NCI-H146 treated with DMSO at 0.1 percent for 48 hours (cell line): ENCODE results near the gene ZMIZ1.

Experiments
- DNase-seq: peaks from one replicate; lab custom pipeline; 2025; ENCODE audit not compliant: unreplicated experiment; lab: John Stamatoyannopoulos, UW

Gene ZMIZ1

GRCh38 chr10:79050896-79051555 is 17.7 kb upstream of the ZMIZ1 start:
- DNase-seq, result no peak

DNA sequence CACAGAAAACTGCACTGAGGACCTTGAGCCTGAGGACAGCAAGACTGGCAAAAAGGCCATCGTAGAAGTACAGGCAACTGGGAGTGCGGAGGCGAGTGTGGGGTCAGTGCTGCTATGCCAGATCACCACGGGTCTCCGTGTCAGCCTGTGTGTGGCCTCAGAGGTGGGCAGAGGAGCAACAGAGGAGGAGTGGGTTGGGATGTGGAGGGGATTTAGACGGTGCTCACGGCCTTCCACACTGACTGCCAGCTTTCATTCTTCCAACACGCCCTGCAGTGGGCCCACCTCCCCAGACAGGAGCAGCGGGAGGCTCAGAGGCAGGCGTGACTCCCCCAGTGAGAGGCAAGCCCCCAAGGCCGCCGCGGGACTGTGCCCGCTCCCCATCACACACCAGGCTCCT is 17.0 kb upstream of the ZMIZ1 start:
- no peak for DNase-seq

GRCh38 chr10:79052291-79053080 is 16.3 kb upstream of the ZMIZ1 start:
- DNase-seq, result peak; percentile 3

DNA sequence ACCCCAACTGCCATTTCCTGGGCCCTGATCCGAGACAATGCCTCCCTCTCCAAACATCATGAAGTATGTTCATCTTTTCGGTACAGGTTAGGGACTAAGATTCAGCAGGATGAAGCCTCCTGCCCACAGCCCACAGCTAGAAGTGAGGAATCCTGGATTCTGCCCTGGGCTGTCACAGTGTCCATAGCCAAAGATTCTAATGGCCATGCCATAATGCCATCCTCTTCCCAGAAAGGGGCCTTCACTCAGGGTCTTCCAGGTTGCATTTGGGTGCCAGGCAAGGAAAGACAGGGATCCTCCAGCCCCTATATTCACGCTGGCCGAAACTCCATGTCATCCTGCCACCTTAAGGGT is 15.7 kb upstream of the ZMIZ1 start:
- no peak for DNase-seq

- no peak for DNase-seq
Observed at GRCh38 chr10:79053481-79054202, 15.1 kb upstream of the ZMIZ1 start.

- no peak for DNase-seq
Observed at GRCh38 chr10:79054203-79055099, 14.3 kb upstream of the ZMIZ1 start.

DNA sequence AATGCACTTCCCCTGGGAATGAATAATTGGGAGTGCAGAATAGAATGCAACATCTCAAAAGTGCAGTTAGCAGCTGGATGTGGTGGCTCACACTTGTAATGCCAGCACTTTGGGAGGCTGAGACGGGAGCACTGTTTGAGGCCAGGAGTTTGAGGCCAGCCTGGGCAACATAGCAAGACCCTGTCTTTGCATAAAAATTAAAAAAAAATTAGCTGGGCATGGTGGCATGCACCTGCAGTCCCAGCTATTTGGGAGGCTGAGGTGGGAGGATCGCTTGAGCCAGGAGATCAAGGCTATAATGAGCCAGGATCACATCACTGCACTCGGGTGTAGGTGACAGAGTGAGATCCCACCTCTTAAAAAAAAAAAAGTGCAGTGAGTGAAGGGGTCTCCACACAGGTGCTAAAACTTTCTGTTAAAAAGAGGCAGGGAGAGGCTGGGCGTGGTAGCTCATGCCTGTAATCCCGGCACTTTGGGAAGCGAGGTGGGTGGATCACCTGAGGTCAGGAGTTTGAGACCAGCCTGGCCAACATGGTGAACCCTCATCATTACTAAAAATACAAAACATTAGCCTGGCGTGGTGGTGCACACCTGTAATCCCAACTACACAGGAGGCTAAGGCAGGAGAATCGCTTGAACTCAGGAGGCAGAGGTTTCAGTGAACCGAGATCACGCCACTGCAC is 13.5 kb upstream of the ZMIZ1 start:
- DNase-seq, result no peak

DNA sequence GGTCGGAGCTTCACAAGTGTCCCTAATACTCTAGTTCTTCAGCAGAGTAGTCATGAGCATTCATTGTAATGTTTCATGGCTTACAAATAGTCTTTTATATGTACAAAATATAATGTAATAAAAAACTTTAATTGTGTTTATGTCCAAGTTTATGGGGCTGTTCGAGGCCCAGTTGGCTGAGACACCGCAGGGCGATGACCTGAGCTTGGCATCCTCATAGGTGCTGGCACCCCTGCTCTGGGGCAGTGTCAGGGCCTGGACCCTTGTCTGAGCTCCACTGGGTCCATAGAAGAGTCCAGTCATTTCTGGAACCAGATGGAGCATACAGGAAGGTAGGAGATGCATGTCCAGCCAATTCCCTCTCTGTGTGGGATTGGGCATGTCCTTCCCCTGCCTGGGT is 12.9 kb upstream of the ZMIZ1 start:
- DNase-seq, result no peak

DNA sequence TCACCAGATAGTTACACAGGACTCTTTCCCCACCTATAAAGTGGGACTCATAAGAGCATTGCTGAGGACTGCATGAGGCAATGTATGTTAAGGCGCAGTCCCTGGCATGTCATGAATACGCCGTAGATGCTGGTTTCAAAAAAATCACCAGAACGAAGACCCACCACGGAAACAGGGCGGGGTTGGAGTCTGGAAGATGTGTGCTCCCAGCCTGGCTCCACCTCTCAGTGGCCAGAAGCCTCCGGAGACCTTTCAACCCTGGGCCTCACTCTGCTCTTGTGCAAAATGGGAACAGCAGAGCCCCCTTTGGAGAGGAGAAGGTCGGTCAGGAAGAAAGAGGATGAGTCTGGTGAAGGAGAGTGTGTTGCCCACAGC is 12.4 kb upstream of the ZMIZ1 start:
- no peak for DNase-seq

- DNase-seq, result no peak
Observed at GRCh38 chr10:79056736-79057391, 11.9 kb upstream of the ZMIZ1 start.

GRCh38 chr10:79057481-79058275 is 11.1 kb upstream of the ZMIZ1 start:
- no peak for DNase-seq

GRCh38 chr10:79058899-79059841 is 9.6 kb upstream of the ZMIZ1 start:
- DNase-seq, result no peak

DNA sequence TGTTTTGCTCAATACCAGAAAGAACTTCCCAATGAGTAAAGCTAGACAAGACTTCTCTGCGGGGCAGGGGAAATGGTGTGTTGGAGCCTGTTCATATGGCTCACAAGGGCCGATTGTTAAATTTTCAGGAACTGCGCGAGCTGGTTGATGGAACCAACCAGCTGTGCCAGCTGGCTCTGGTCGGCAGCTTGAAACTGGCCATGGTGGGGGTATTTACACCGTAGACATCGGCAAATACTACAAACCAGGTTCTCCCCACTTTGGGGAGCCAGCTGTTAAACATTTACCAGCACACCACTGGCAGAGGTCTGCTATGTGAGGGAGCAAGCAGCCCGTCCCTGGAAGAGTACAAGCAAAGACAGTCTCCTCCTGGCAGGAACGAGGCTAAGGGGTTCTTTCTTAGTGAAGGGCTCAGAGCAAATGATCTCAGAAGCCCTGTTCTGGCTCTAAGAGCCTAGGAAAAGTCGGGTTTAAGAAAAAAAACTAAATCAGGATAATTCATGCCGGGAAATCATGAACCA is 8.8 kb upstream of the ZMIZ1 start:
- no peak for DNase-seq

- no peak for DNase-seq
Observed at GRCh38 chr10:79060641-79061255, 8.0 kb upstream of the ZMIZ1 start.

GRCh38 chr10:79061441-79062315 is 7.1 kb upstream of the ZMIZ1 start:
- DNase-seq, result no peak

- DNase-seq, result no peak
Observed at GRCh38 chr10:79063071-79063491, 5.7 kb upstream of the ZMIZ1 start.
